Ishikawa (cell line): ENCODE data around the gene C14orf93.

Source experiments
- CEBPB ChIP-seq: IDR thresholded peaks from 2 replicates; pipeline ENCODE4 v1.6.1; 2012
- CREB1 ChIP-seq: IDR thresholded peaks from 2 replicates; pipeline ENCODE4 v1.6.1; 2012; ENCODE audit warnings: low read depth
- EGR1 ChIP-seq: IDR thresholded peaks from 2 replicates; pipeline ENCODE4 v1.6.1; 2012
- EP300 ChIP-seq: IDR thresholded peaks from 2 replicates; pipeline ENCODE4 v1.6.1; 2012; ENCODE audit warnings: borderline replicate concordance
- FOXM1 ChIP-seq: IDR thresholded peaks from 2 replicates; pipeline ENCODE4 v1.6.1; 2012; ENCODE audit warnings: low read depth, borderline replicate concordance
- NFIC ChIP-seq: IDR thresholded peaks from 2 replicates; pipeline ENCODE4 v1.6.1; 2012
- RAD21 ChIP-seq: IDR thresholded peaks from 2 replicates; pipeline ENCODE4 v1.6.1; 2012; ENCODE audit warnings: low read depth
- TAF1 ChIP-seq: IDR thresholded peaks from 2 replicates; pipeline ENCODE4 v1.6.1; 2012; ENCODE audit warnings: low read depth, mild to moderate bottlenecking
- TCF12 ChIP-seq: IDR thresholded peaks from 2 replicates; pipeline ENCODE4 v1.6.1; 2012; ENCODE audit warnings: low read depth
- TEAD4 ChIP-seq: IDR thresholded peaks from 2 replicates; pipeline ENCODE4 v1.6.1; 2012
- YY1 ChIP-seq: IDR thresholded peaks from 2 replicates; pipeline ENCODE4 v1.6.1; 2012; ENCODE audit warnings: low read depth
- ZBTB7A ChIP-seq: IDR thresholded peaks from 2 replicates; pipeline ENCODE4 v1.6.1; 2012; ENCODE audit warnings: low read depth
- TF ChIP-seq, protein P1 (sequence below): IDR thresholded peaks from 2 replicates; pipeline ENCODE4 v1.6.1; 2012
- TF ChIP-seq, protein P2 (sequence below): IDR thresholded peaks from 2 replicates; pipeline ENCODE4 v1.6.1; 2012; ENCODE audit warnings: low read depth, mild to moderate bottlenecking
- TF ChIP-seq, protein P3 (sequence below): IDR thresholded peaks from 2 replicates; pipeline ENCODE4 v1.6.1; 2012

The C14orf93 gene

DNA sequence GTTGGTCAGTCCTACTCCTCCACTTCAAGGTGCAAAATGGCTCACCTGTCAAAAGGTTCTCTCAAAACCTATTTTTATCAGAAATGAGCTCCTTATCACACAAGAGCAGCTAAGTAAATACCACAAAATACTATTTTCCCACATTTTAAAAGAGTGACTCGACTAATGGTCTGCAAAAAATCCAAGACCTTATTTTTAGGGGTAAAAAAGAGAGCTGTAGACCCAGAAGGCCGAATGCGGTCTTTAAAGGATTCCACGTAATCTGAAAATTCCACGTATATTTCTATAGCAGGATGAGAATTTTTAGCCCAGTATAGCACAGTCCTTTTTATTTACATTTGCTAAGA lies 3.8 kb downstream of the C14orf93 start:
- TF ChIP-seq TCF12 (no peak), NFIC (no peak), CEBPB (no peak), FOXM1 (no peak)
- TF ChIP-seq, protein P1, sequence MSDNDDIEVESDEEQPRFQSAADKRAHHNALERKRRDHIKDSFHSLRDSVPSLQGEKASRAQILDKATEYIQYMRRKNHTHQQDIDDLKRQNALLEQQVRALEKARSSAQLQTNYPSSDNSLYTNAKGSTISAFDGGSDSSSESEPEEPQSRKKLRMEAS: no peak

DNA sequence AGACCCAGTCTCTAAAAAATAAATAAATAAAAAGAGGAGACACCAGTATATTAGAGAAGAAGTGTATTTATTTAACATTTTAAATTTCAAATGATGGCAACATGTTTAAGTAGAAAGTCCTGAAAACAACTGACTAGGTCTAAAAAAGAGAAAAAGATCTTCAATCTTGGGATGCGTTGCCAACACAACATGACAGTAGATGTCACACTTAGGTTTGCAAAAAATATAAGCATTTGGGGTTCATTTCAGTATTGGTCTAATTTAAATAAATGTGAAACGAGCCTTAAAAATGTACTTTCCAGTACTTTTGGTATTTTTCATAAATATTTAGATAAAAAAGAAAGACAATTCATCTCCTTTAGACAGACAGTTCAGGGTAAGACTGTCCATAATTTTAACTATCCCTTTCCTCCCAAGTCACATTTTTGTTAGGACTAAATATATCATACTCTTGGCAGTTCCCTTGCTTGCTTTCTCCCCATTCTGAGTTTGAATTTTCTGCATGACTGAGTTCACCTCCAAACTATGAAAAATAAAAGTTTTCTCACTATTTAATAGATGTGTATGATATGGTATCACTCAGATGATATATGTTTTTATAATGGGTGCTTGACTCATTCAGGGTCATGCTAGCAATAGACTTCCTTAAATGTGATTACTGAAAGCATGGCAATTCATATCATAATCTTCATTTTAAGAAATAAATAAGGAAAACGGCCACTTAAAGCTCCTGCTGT lies 4.3 kb downstream of the C14orf93 start:
- TF ChIP-seq TCF12: no peak
- no peak for TF ChIP-seq FOXM1
- TF ChIP-seq RAD21: no peak
- TF ChIP-seq, protein P2, sequence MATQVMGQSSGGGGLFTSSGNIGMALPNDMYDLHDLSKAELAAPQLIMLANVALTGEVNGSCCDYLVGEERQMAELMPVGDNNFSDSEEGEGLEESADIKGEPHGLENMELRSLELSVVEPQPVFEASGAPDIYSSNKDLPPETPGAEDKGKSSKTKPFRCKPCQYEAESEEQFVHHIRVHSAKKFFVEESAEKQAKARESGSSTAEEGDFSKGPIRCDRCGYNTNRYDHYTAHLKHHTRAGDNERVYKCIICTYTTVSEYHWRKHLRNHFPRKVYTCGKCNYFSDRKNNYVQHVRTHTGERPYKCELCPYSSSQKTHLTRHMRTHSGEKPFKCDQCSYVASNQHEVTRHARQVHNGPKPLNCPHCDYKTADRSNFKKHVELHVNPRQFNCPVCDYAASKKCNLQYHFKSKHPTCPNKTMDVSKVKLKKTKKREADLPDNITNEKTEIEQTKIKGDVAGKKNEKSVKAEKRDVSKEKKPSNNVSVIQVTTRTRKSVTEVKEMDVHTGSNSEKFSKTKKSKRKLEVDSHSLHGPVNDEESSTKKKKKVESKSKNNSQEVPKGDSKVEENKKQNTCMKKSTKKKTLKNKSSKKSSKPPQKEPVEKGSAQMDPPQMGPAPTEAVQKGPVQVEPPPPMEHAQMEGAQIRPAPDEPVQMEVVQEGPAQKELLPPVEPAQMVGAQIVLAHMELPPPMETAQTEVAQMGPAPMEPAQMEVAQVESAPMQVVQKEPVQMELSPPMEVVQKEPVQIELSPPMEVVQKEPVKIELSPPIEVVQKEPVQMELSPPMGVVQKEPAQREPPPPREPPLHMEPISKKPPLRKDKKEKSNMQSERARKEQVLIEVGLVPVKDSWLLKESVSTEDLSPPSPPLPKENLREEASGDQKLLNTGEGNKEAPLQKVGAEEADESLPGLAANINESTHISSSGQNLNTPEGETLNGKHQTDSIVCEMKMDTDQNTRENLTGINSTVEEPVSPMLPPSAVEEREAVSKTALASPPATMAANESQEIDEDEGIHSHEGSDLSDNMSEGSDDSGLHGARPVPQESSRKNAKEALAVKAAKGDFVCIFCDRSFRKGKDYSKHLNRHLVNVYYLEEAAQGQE: no peak
- TF ChIP-seq, protein P3, sequence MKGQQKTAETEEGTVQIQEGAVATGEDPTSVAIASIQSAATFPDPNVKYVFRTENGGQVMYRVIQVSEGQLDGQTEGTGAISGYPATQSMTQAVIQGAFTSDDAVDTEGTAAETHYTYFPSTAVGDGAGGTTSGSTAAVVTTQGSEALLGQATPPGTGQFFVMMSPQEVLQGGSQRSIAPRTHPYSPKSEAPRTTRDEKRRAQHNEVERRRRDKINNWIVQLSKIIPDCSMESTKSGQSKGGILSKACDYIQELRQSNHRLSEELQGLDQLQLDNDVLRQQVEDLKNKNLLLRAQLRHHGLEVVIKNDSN: no peak
- no peak for TF ChIP-seq TEAD4
- TF ChIP-seq EGR1: no peak
- TF ChIP-seq, protein P1: no peak
- TF ChIP-seq YY1: no peak
- no peak for TF ChIP-seq ZBTB7A
- no peak for TF ChIP-seq TAF1
- no peak for TF ChIP-seq CREB1

DNA sequence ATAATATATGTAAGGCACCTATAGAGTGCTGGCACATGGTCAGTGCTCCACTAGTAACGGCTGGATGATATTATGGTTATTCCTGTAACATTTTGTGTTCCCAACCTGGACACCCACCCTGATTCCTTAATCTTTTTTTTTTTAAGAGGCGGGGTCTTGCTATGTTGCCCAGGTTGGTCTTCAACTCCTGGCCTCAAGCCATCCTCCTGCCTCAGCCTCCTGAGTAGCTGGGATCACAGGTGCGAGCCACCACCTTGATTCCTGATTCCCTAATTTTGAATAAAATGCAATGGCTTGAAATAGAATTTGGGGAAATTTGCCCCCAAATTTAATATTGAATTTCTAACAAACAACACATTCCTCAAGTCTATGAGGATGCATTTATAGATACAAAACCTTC lies 7.4 kb downstream of the C14orf93 start:
- TF ChIP-seq CREB1 (no peak), TAF1 (no peak)
- TF ChIP-seq, protein P2: no peak

DNA sequence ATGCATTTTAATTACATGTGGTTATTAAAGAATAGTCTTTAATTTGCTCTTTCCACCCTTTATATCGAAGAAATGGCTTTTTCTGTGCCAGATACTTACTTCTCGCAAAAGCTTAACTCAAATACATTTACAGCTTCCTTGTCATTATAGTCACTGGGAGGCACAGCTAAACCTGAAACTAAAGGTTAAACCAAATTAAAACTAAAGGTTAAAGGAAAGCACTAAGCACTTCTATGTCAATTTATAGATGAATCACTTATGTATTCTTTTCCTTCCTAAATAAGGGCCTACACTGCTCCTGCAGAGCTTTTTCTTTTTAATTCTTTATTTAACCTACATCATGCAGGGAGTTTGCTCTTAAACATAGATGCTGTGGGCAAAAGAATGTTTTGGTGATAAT lies 9.1 kb downstream of the C14orf93 start:
- TF ChIP-seq FOXM1: no peak
- no peak for TF ChIP-seq ZBTB7A
- no peak for TF ChIP-seq TEAD4
- no peak for TF ChIP-seq CEBPB
- no peak for TF ChIP-seq NFIC
- no peak for TF ChIP-seq YY1

DNA sequence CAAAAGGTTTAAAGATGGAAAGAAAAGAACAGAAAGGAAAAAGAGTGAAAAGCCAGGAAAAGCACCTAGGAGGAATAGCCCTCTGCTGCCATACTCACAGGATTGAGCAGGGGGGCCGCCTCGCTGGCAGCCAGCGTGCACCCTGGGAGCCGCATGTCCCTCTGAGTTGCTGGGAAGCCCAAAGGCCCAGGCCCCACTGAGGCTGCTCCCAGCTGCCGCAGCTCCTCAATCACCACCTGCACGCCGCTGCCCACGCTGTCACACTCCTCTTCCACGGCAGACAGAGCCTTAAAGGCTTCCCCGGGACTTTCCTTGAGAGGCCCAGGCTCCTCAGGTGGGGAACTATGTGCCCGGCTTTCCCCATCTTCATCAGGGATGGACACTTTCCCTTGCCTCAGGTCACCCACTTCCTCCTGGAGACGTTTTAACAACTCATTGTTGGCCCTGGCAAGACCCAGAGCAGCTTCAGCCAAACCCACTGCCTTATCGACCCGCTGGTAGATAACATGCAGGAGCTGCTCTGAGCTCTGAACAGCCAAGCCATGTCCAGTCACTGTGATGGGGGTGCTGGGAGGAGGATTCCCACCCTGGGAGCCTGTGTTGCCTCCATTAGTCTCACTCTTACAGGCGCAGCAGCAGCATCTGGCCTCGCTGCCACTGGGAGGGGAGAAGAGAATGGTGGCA lies 11.5 kb downstream of the C14orf93 start:
- no peak for TF ChIP-seq EGR1
- TF ChIP-seq CREB1: no peak
- no peak for TF ChIP-seq FOXM1
- TF ChIP-seq, protein P3: no peak
- no peak for TF ChIP-seq TCF12
- no peak for TF ChIP-seq RAD21
- TF ChIP-seq, protein P1: no peak
- no peak for TF ChIP-seq CEBPB
- no peak for TF ChIP-seq NFIC
- TF ChIP-seq TEAD4: no peak
- TF ChIP-seq YY1: no peak
- no peak for TF ChIP-seq EP300
- TF ChIP-seq TAF1: no peak

DNA sequence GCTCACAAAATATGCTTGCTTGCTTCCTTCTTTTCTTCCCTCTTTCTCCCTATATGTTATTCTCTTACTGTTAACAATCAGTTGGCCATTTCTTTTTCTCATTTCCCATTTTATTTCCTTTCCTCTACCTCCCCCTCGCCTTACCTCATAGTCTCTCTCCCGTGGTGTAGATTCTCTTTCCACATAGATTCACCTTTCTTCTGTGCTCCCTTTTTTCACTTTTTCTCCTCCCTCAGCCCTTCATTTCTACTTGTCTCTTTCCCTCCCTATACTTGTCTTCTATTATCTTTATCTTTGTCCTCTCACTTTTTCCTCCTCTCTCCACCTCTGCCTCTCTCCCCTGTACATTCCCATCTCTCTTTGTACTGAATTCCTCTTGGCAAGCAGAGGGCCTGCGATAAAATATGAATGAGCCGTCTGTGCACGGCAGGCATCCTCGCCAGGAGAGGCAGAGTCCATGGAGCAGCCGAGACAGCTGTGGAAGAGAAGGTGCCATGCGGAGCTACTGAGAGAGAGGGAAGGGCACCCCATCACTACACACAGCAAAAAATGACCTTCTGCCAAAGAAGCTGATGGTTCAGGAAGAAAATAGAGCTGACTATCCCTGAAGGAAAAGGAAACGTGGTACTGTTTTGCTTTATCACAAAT lies 12.1 kb downstream of the C14orf93 start:
- no peak for TF ChIP-seq EGR1
- no peak for TF ChIP-seq CEBPB
- no peak for TF ChIP-seq RAD21
- no peak for TF ChIP-seq TAF1
- no peak for TF ChIP-seq EP300
- no peak for TF ChIP-seq TCF12
- TF ChIP-seq, protein P3: no peak
- TF ChIP-seq, protein P2: no peak
